HepG2 (cell line): Measurements from ENCODE around the gene NKD1. TPM values are rescaled to one million over a fixed set of nuclear protein-coding genes. Genes with fewer than 3 reads are reported as not detected.

Experiments used
- BORCS8-MEF2B ChIP-seq: sonication (generic); formaldehyde crosslinking; IDR thresholded peaks from 2 replicates; pipeline ENCODE4 v1.8.0; 2022; ENCODE audit warnings: mild to moderate bottlenecking, missing genetic modification reagents
- CBX5 ChIP-seq: sonication (generic); formaldehyde crosslinking; IDR thresholded peaks from 2 replicates; pipeline ENCODE4 v1.4.0; 2020; ENCODE audit warnings: missing genetic modification reagents, borderline replicate concordance
- CREM ChIP-seq, 2 experiments: sonication (generic) in 1 of 2; formaldehyde crosslinking in 1 of 2; IDR thresholded peaks; 2 replicates each; pipeline versions ENCODE4 v1.4.0 to v1.6.1; 2016 to 2020; ENCODE audit warnings: antibody characterized with exemption in 1 of 2, mild to moderate bottlenecking in 1 of 2, missing genetic modification reagents in 1 of 2
- ETV6 ChIP-seq: sonication (generic); formaldehyde crosslinking; conservative IDR thresholded peaks from 2 replicates; pipeline ENCODE4 v1.4.0; 2020; ENCODE audit warnings: missing genetic modification reagents
- HMG20A ChIP-seq: IDR thresholded peaks from 2 replicates; pipeline ENCODE4 v1.6.1; 2016; ENCODE audit warnings: borderline replicate concordance
- KDM5A ChIP-seq: fragments of 200-600 bp; sonication (generic); IDR thresholded peaks from 2 replicates; pipeline ENCODE4 v1.7.0; 2018; ENCODE audit warnings: antibody characterized with exemption, mild to moderate bottlenecking, low read length, borderline replicate concordance
- MBD4 ChIP-seq: IDR thresholded peaks from 2 replicates; pipeline ENCODE4 v1.6.1; 2012; ENCODE audit warnings: low read length, inconsistent platforms, borderline replicate concordance
- RBFOX2 ChIP-seq: fragments of 200-400 bp; formaldehyde crosslinking; IDR thresholded peaks from 2 replicates; pipeline ENCODE4 v1.6.1; 2017; ENCODE audit warnings: low read depth, mild to moderate bottlenecking, low read length
- SRY ChIP-seq: sonication (generic); formaldehyde crosslinking; IDR thresholded peaks from 2 replicates; pipeline ENCODE4 v1.8.0; 2022; ENCODE audit warnings: mild to moderate bottlenecking, missing genetic modification reagents
- ZC3H13 ChIP-seq: sonication (generic); formaldehyde crosslinking; IDR thresholded peaks from 2 replicates; pipeline ENCODE4 v1.8.1; 2023; ENCODE audit warnings: mild to moderate bottlenecking, missing genetic modification reagents, moderate library complexity
- ZFAT ChIP-seq: sonication (generic); formaldehyde crosslinking; conservative IDR thresholded peaks from 2 replicates; pipeline ENCODE4 v1.8.1; 2023; ENCODE audit warnings: missing genetic modification reagents, inconsistent platforms
- ZMYM4 ChIP-seq: sonication (generic); formaldehyde crosslinking; IDR thresholded peaks from 2 replicates; pipeline ENCODE4 v1.8.1; 2023; ENCODE audit warnings: mild to moderate bottlenecking, missing genetic modification reagents
- ZNF354B ChIP-seq: sonication (generic); formaldehyde crosslinking; IDR thresholded peaks from 2 replicates; pipeline ENCODE4 v1.8.0; 2022; ENCODE audit warnings: mild to moderate bottlenecking, missing genetic modification reagents
- ZNF430 ChIP-seq: sonication (generic); formaldehyde crosslinking; IDR thresholded peaks from 2 replicates; pipeline ENCODE4 v1.9.0; 2021; ENCODE audit warnings: mild to moderate bottlenecking, missing genetic modification reagents
- ZNF567 ChIP-seq: sonication (generic); formaldehyde crosslinking; IDR thresholded peaks from 2 replicates; pipeline ENCODE4 v1.8.1; 2023; ENCODE audit warnings: mild to moderate bottlenecking, missing genetic modification reagents, borderline replicate concordance
- ZNF598 ChIP-seq: sonication (generic); formaldehyde crosslinking; IDR thresholded peaks from 2 replicates; pipeline ENCODE4 v1.5.1; 2020; ENCODE audit warnings: mild to moderate bottlenecking, missing genetic modification reagents, borderline replicate concordance
- polyA plus RNA-seq, 8 experiments: library from polyadenylated mRNA; depleted of rRNA in 3 of 8; stranded (reverse) in 7 of 8; unstranded in 1 of 8; fragments of >200 nt; fragmentation: Illumina TruSeq in 4 of 8; extraction: Trizol in 4 of 8; gene quantifications; 2 replicates each; pipeline versions ENCODE4 v1.2.1 to v1.2.3, GENCODE V29; 2011 to 2016; ENCODE audit warnings: low read depth in 4 of 8, missing spikeins in 1 of 8, mixed read lengths in 1 of 8; ENCODE audit not compliant: insufficient read depth in 1 of 8
- total RNA-seq, 5 experiments: library from RNA; depleted of rRNA; stranded (reverse); fragments of >200 nt; fragmentation: Illumina TruSeq; extraction: Trizol; gene quantifications; 2 replicates each; pipeline ENCODE4 v1.2.3, GENCODE V29; 2016; ENCODE audit warnings: low read depth in 1 of 5
- TF ChIP-seq, protein P1 (sequence below): sonication (generic); formaldehyde crosslinking; IDR thresholded peaks from 2 replicates; pipeline ENCODE4 v1.9.0; 2021; ENCODE audit warnings: missing genetic modification reagents, mild to moderate bottlenecking, borderline replicate concordance
- TF ChIP-seq, protein P2 (sequence below): sonication (generic); formaldehyde crosslinking; IDR thresholded peaks from 2 replicates; pipeline ENCODE4 v1.8.0; 2022; ENCODE audit warnings: mild to moderate bottlenecking, missing genetic modification reagents, moderate library complexity
- TF ChIP-seq, protein P3 (sequence below), 2 experiments: sonication (generic) in 1 of 2; formaldehyde crosslinking in 1 of 2; IDR thresholded peaks; 2 replicates each; pipeline versions ENCODE4 v1.5.1 to v1.6.1; 2011 to 2020; ENCODE audit warnings: borderline replicate concordance in 1 of 2, low read depth in 1 of 2, low read length in 1 of 2, mild to moderate bottlenecking in 1 of 2, missing genetic modification reagents in 1 of 2, moderate library complexity in 1 of 2
- TF ChIP-seq, protein P4 (sequence below): sonication (generic); formaldehyde crosslinking; IDR thresholded peaks from 2 replicates; pipeline ENCODE4 v1.4.0; 2020; ENCODE audit warnings: mild to moderate bottlenecking, missing genetic modification reagents

The NKD1 gene
- total and polyA plus RNA-seq, 2 of the 13 experiments (the other 11 are each of a cell fraction or from before 2014, with no cell fraction given): 70.4 to 121 TPM

DNA sequence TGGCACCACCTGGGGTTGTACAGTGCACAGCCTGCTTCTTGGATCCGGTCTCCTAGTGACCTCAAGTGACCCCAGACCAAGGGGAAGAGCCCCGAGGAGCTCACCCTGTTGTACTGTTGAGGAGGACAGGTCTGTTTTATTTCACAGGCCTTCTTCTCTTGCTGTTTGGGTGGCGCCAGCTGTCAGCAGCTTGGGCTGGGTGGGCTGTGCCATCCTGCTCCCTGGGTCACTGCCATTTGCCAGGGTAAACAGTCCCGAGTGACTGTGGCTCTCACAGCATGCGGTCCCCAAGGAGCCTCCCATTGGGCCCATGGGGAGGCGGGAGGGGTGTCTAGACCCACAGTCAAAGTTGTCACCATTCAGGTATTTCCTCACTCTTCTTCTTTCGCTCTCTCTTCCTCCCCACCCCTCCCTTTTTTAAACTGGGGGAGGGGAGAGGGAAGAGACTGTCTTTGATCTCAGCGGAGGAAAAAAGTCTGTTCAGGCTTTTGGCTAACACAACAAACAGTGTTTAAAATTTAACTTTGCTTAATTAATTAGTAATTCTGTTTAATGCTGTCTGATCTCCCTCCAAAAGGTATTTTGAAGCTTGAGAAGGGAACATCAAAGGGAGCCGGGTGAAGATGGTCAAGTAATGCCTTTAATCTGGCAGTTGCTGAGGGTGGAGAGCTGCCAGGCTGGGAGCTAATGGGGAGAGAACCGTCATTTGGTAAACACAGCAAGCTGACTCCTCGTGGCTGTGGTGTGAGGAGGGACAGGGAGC, 68.9 kb downstream of the NKD1 start (continued):
- TF ChIP-seq ETV6 (CRISPR knock-in tag) (no peak), BORCS8-MEF2B (0 out of 2 replicates have a peak, but pooled peaks have one; percentile 22), CREM (IDR thresholded peaks at IDR 0.05) (peak; percentile 86), CREM (CRISPR knock-in tag; IDR thresholded peaks at IDR 0.05) (no peak), RBFOX2 (no peak), ZNF567 (CRISPR knock-in tag) (no peak), ZNF598 (no peak), ZNF430 (CRISPR knock-in tag) (no peak), ZNF354B (no peak), ZC3H13 (CRISPR knock-in tag) (no peak), HMG20A (CRISPR knock-in tag) (peak; percentile 57; the same call in 1 of the 2 replicates), CBX5 (CRISPR knock-in tag) (peak; percentile 31; the same call in 1 of the 2 replicates), KDM5A (no peak), SRY (CRISPR knock-in tag) (no peak), ZFAT (CRISPR knock-in tag) (no peak), ZMYM4 (no peak), MBD4 (0 out of 2 replicates have a peak, but pooled peaks have one; percentile 29)
- TF ChIP-seq, protein P1, sequence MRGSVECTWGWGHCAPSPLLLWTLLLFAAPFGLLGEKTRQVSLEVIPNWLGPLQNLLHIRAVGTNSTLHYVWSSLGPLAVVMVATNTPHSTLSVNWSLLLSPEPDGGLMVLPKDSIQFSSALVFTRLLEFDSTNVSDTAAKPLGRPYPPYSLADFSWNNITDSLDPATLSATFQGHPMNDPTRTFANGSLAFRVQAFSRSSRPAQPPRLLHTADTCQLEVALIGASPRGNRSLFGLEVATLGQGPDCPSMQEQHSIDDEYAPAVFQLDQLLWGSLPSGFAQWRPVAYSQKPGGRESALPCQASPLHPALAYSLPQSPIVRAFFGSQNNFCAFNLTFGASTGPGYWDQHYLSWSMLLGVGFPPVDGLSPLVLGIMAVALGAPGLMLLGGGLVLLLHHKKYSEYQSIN (CRISPR knock-in tag): no peak
- TF ChIP-seq, protein P2, sequence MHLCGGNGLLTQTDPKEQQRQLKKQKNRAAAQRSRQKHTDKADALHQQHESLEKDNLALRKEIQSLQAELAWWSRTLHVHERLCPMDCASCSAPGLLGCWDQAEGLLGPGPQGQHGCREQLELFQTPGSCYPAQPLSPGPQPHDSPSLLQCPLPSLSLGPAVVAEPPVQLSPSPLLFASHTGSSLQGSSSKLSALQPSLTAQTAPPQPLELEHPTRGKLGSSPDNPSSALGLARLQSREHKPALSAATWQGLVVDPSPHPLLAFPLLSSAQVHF (CRISPR knock-in tag): no peak
- TF ChIP-seq, protein P3, sequence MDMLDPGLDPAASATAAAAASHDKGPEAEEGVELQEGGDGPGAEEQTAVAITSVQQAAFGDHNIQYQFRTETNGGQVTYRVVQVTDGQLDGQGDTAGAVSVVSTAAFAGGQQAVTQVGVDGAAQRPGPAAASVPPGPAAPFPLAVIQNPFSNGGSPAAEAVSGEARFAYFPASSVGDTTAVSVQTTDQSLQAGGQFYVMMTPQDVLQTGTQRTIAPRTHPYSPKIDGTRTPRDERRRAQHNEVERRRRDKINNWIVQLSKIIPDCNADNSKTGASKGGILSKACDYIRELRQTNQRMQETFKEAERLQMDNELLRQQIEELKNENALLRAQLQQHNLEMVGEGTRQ (IDR thresholded peaks at IDR 0.05; ENCODE audit: low read depth, low read length): no peak
- TF ChIP-seq, protein P3 (CRISPR knock-in tag; IDR thresholded peaks at IDR 0.05; ENCODE audit: borderline replicate concordance): no peak
- TF ChIP-seq, protein P4, sequence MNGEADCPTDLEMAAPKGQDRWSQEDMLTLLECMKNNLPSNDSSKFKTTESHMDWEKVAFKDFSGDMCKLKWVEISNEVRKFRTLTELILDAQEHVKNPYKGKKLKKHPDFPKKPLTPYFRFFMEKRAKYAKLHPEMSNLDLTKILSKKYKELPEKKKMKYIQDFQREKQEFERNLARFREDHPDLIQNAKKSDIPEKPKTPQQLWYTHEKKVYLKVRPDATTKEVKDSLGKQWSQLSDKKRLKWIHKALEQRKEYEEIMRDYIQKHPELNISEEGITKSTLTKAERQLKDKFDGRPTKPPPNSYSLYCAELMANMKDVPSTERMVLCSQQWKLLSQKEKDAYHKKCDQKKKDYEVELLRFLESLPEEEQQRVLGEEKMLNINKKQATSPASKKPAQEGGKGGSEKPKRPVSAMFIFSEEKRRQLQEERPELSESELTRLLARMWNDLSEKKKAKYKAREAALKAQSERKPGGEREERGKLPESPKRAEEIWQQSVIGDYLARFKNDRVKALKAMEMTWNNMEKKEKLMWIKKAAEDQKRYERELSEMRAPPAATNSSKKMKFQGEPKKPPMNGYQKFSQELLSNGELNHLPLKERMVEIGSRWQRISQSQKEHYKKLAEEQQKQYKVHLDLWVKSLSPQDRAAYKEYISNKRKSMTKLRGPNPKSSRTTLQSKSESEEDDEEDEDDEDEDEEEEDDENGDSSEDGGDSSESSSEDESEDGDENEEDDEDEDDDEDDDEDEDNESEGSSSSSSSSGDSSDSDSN (CRISPR knock-in tag): no peak
